HG03520 (cell line): ENCODE results near the gene MAN2A2.
A peak's percentile ranks its signal among the peaks of the same experiment; 100 is the strongest.

Experiments
- ATAC-seq: cut with Tn5 transposase; IDR thresholded peaks from one replicate; pipeline ENCODE4 v1.9.1; 2021; ENCODE audit warnings: mild to moderate bottlenecking, moderate library complexity; ENCODE audit not compliant: unreplicated experiment

Gene MAN2A2

GRCh38 chr15:90902840-90903732, at the start of gene MAN2A2:
TSS of gene MAN2A2 (plus strand) at chr15:90903302. CDS start at chr15:90904208, 906 bp downstream.
- peak; percentile 43 for ATAC-seq

DNA sequence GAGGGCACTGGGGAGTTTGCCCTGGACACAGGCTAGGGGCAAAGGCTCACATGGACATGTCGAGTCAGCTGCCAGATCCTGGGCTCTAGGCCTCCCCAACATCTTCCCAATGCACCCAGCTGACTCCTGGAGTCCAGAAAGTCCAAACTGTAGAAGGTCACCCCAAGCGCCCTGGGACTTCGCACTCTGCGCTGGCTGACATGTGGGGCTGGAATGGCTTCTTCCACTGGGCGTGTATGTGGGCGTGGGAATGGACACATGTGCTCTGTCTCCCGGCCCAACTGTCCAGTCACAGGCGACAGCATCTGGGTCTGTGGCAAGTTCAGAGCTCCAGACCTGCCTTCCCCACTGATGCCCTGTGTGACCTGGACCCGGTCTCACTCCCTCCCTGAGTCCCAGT, 48.0 kb upstream of the MAN2A2 start:
- no peak for ATAC-seq

GRCh38 chr15:90857337-90857736, 45.8 kb upstream of the MAN2A2 start:
- no peak for ATAC-seq

- no peak for ATAC-seq
Measured at GRCh38 chr15:90857883-90858443, 45.1 kb upstream of the MAN2A2 start.

GRCh38 chr15:90859234-90860131, 43.6 kb upstream of the MAN2A2 start:
- ATAC-seq = no peak

DNA sequence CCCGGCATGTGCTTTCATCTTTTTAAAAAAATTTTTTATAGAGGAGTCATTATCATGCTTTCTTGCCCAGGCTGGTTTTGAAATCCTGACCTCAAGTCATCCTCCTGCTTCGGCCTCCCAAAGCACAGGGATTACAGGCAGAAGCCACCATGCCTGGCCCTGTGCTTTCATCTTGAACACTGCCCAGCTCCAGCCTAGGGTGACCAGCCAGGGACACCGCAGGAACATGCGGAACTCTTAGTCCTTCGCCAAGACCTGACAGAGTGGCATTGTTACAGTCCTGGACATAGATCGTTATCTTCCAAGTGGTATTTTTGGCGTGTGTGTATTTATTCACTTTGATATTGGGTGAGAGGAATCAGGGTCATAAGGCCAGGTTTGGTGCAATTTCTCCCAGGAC, 42.7 kb upstream of the MAN2A2 start:
- no peak for ATAC-seq

DNA sequence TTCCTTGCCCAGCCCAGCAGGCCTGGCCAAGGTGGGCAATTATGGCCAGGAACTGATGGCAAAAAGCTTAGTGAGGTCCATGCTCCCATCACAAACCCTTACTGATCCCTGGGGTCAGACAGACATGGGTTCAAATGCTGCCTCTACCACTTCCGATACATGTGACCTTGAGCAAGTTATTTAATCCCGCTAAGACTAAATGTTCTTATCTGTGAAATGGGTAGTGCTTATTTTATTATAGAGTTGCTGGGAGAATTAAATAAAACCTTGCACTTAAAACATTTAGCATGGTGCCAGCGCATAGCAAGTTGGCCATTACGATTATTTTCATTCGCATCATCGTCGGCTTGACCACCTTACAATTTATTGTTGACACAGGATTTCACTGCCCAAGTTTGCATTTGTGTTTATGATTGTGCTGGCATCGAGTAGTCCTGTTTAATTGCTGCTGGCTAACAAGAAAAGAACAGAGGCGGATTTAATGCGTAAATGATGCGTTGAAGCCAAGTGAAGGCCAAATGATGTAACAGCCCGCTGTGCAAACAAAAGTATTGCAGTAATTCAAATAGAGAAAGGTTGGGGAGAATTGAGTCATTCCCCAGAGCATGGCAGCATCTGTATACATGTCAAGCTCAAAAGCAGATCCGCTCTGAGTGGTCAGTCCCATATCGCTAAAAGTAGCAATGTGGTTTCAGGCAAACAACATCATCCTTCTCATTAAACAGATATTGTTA, 42.0 kb upstream of the MAN2A2 start:
- no peak for ATAC-seq

DNA sequence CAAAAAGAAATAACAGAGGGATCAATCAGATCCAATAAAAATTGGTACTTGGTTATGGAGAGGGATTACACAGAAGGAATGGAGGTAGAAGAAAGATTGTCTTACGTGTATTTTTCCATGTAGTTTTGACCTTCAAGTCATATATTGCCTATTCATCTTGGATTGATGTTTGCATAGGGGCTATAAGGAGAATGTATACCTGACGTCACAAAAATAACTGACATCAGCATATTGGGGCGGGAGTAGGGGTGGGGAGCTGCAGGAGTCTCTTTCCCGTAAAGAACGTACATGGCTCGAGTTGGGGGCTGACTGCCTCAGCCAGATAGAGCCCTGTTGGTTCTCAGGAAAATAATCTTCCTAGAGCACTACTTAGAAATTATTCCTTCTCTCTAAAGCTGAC, 40.6 kb upstream of the MAN2A2 start:
- ATAC-seq = no peak

DNA sequence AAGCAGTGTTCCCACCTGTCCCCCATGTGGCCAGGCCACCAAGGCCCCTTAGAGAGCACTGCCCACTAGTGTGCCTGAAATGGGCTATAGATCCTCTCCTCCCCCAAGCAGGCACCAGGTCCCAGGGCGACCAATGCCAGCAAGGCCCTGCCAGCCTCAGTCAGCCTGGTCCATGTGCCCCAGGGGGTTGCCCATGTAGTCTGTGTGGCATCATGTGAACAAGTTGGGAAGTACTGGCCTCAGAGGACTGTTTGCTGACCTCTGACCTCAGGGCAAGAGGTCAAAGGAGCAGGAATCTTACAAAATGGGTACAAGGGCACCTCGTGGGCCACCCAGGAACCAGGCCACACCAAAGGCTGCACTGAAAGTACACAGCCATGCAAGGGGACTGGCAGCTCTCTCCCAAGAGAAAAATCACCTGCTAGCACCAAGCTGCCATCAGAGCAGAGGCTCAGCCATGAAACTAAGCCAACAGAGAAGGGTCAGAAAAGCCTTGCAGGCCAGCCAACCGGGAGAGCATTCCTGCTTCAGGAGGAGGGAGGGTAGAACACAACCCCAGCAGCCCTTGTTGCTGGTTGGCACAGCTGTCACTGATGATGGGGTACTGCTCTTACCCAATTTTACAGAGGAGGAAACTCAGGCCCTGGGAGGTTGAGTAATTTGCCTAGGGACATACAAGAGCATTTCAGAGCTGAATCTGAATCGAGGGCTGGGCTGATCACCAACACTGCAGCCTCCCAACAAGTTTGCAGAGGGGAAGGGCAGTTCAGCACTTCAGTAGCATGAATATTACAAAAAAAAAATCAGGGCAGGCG, 39.9 kb upstream of the MAN2A2 start:
- ATAC-seq = no peak

DNA sequence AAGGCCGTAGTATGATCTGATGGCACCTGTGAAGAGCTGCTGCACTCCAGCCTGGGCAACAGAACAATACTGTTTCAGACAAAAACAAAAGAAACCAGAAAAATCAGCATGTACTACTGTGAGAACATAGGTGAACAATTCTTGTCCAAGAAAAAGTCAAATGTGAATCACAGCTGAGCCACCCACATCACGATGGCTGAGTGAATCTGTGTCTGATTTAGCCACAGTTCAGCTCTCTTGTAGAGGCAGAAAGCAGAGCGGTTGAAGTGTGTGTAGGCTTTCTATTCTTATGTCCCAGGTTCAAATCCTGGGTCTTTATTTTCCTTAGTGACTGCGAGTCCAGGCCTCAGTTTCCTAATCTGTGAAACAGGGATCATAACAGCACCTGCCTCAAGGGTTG, 39.1 kb upstream of the MAN2A2 start:
- no peak for ATAC-seq

GRCh38 chr15:90864507-90864906, 38.6 kb upstream of the MAN2A2 start:
- ATAC-seq = no peak

DNA sequence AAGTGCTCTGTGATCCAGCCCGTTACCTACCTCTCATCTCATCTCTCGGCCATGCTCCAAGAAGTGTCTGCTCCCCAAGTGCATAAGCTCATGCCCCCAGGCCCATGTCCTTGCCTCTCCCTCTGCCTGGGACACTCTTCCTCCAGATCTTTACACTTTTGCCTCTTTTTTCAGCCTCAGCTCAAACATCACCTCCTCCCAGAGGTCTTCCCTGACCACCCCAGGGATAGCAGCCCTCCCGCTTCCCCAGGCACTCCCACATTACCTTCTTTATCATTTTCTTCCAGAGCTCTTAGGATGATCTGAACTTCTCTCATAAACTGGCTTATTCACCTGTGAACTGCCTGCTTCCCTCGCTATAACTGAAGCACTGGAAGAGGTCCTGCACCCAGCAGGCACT, 37.4 kb upstream of the MAN2A2 start:
- no peak for ATAC-seq

GRCh38 chr15:90866161-90866715, 36.9 kb upstream of the MAN2A2 start:
- no peak for ATAC-seq

DNA sequence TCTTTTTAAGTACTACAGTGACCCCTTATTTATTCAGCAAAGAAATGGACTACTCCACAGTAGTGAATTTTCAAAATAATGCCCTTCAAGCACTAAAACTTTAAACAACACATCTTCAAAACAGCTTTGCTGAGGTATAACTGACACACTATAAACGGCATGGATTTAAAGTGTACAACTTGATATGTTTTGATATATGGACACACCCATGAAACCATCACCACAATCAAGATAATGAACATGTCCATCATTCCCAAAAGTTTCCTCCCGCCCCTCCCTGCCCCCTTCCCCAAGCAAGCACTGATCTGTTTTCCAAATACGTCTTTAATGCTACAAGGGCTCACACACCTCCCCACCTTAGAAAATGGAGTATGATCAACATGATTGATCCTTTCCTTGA, 36.3 kb upstream of the MAN2A2 start:
- no peak for ATAC-seq

DNA sequence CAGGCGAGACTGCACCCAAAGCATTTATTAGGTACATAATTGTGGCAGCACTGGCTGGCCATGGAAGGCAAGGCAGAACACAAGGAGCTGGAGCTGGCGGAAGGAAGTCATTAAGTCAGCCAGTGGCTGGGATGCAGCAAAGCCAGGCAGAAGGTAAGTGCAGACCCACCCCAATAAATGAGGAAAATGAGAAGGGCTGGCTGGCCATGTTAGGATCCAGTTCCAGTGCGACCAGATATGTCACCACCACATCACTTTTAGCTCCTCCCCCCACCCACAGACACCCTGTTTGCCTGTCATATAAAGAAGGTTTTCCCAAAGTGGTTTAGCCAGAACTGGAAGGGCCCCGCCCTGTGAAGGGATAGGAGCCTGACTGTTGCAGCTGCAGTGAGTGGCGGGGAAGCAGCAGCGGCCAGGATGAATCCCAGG, 34.8 kb upstream of the MAN2A2 start, which contains the start of gene FURIN:
Gene FURIN (plus strand): TSS at position 328 of the 429 bp plus-strand sequence. CDS start 7,153 bp downstream, outside the sequence.
- ATAC-seq = no peak

GRCh38 chr15:90869140-90869541, 34.0 kb upstream of the MAN2A2 start:
- no peak for ATAC-seq

GRCh38 chr15:90869601-90870353, 33.3 kb upstream of the MAN2A2 start:
- no peak for ATAC-seq

GRCh38 chr15:90870354-90871138, 32.6 kb upstream of the MAN2A2 start:
- ATAC-seq = no peak
